ENCODE results near the gene ZNF467. TPM values are rescaled to one million over a fixed set of nuclear protein-coding genes. Genes with fewer than 3 reads are reported as not detected.
A peak's percentile ranks its signal among the peaks of the same experiment; 100 is the strongest.

ZNF467 gene
- total RNA-seq, 1 experiment from 2014 or later, result not detected

DNA sequence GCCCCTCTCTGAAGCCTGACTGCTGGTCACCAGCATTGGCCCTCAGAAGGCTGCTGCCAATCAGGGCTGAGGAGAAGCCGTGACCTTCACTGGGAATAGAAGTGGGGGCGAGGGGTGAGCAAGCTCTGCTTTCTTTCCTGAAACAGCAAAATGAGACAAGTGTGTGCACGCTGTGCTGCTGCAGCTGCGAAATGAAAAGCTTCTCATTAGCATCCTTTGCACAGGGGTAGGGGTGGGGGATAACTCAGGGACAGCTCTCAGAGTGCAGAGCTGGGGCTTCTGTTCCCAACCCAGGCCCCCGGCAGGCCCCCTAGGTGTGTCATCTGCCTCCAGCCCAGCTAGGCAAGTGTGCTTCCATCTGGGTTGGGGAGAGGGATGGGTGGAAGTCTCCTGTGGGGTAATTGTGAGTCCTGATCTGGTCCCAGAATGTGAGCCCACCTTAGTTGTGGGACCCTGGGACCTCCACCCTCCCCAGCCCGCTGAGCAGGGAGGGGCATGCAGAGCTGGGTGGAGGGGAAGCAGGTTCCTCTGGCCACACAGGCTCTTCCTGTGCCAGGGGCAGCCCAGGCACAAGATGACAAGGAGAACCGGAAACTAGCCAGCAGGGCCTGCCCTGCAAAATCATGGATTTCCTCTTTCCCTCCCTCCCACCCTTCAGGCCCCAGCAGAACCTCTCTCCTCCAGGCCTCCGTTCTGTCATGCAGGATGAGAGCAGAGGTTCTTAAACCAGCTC, 22.2 kb downstream of the ZNF467 start:
- no peak for DNase-seq (ENCODE audit: low read depth)

DNA sequence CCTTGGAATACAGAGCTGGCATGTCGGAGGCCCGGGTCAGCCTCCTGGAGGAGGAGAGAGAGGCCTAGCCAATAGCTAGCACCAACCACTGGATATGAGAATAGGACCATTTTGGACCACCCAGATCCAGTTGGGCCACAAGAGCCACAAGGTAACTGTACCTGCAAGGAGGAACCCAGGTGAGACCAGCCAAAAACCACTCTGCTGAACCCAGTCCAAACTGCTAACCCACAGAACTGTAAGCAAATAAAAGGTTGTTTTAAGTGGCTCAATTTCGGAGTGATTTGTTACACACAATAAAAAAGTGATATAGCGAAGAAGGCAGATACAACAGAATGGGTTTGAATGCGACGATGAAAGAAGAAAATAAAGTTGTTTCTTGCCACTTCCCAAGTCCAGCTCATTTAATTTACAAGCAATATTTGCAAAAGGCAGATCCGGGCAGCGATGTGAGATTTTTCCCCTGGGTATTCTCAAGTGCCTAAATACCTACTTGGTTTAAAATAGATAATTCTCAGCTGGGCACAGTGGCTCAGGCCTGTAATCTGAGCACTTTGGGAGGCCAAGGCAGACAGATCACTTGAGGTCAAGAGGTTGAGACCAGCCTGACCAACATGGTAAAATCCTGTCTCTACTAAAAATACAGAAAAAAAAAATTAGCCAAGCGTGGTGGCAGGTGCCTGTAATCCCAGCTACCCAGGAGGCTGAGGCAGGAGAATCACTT, 23.1 kb downstream of the ZNF467 start:
- DNase-seq (ENCODE audit: low read depth), result no peak

DNA sequence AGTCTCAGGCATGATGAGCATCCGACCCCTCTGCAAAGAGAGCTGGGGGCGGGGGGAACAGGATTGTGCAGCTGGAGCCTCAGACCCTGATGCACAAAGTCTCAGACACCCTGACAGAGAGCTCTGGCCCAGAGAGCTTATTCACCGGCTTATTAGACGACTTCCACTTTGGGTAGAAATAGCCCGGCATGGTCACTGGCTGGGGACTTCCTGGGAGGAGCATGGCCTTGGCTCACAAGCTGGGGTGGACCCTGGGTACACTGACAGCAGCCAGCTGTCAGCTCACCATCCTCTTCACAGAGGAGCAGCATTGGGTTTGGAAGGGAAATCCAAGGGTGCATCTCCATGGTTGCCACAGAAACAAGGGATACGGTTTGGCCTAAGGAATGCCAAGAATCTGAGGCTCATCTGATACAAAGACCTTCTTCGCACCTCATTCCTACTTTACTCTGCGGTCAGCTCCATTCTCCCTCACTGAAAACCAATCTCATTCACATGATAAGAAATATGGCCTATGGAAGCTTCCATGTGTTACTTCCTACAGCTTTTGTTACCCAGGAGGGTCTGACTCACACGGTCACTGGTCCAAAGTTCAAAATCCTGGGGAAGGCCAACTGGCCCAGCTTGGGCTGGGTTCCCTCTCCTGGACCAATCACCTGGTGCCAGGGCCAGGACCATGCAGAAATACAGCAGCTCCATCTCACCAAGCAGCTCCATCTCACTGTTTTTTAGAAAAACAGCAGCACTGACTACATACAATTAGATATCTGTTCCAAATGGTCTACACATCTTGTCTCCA, 25.1 kb downstream of the ZNF467 start:
- no peak for DNase-seq (ENCODE audit: low read depth)

DNA sequence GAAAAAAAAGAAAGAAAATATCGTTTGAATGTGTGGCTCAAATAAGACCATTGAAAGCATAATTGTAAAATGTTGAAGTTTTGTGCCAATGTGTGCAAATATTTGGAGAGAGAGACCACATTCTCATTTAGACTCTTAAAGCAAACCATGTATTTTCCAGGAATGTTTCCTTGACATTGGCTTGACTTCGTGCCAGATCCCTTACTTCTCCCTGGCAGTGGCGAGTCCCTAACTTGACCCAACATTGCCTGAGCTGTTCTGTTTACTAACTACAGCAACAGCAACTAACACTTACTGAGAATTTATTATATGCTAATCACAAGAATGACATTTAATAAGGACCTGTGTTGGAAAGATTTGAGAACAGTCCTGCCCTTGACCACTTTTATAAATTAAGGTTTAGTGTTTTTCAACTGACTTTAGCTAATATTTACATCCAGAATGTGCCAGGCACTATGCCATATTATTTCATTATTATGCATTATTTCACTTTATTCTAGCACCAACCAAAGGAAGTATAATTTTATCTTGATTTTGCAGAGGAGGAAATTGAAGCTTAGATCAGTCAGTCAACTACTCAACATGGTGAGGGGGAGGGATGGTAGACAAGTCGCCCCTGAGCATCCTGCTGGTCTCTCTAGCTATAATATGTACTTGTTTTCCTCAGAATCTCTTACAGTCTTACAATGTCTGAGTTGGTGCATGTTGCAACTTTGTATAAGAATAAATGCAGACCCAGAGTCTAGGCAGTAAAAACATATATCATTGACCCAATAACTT, 29.7 kb downstream of the ZNF467 start:
- DNase-seq (ENCODE audit: low read depth), result no peak

DNA sequence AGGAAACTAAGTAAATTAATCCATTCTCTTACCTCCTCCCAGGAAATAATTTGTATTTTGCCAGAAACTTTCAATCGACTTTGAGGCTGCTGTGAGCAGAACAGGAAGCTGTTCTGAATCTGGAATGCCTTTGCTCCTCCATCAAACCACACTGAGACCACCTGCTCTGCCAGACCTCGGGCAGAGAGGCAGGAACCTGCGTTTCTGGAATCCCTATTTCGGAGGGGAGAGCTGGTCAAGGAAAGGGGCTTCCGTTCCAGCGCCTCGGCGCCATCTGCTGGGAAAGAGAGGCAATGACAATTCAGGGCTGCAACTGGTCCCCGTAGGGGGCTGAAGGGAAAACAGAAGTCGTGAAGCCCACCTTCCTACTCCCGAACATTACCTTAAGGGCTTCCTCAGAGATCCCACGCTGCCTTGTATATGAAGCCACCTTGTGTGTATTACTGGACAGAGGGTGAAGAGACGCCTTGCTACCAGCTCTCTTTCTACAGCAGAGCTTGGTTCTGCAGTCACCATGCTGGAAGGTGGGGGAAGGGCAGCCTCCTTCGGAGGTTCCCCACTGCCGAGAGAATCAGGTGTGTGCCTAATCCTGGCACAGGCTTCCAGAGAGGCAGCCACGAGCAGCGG, 31.2 kb downstream of the ZNF467 start:
- peak; percentile 55 for DNase-seq (ENCODE audit: low read depth)

DNA sequence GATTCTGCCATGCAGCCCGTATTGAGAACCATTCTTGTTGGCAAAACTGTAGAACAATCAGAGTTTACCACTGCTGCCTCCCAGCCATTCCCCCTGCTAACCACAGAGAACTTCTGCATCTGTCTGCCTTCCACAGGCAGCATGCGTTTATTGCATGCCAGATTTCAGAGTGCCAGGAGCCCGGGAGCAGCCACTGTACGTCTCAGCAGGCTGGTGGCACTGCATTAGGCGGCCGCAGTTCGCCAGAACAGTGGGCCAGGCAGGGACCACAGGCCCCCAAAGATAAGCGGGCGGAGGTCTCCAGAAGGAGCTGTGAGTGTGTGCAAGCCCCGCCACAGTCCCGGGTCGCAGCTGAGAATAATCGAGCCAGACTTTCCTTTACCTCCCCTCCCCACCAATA, 31.8 kb downstream of the ZNF467 start:
- peak; percentile 41 for DNase-seq (ENCODE audit: low read depth)

DNA sequence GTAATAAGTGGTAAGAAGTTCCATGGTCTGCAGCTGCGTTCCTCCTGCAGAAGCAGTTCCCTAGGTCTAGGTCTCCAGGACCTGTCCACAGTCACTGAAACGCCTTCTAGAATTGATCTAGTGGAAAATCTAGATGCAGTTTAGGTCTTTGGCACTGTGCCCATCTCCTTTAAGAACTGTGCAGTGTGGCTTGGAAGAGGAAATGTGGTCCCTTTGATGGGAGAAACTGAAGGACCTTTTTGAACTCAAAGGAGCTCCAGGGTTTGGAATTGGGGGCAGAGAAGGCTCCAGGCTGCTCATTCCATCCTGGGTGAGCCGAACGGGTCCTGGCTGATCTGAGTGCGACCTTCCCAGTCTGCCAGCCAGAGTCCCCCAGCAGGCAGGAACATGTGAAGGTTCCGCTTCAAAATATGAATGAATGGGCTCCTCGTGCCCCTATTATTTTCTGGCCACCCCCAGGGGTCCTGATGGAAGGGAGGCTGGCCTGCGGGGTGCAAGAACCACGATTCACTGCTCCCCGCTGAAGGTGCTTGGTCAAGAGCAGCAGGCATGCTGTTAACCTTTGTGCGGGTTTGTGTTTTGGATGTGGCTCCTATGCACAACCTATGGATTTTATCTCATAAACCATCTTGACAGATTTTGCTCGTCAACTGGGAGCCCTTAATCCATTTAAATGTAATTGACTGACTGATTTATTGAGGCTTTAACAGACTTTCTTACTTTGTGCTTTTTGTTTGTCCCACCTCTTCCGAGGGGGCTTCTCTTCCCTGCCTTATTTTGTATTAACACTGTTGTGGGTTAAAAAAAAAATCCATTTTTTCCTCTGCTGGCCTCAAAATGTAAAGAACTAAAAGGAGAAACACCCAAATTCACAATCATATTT, 36.7 kb downstream of the ZNF467 start:
- DNase-seq (ENCODE audit: low read depth), result no peak

DNA sequence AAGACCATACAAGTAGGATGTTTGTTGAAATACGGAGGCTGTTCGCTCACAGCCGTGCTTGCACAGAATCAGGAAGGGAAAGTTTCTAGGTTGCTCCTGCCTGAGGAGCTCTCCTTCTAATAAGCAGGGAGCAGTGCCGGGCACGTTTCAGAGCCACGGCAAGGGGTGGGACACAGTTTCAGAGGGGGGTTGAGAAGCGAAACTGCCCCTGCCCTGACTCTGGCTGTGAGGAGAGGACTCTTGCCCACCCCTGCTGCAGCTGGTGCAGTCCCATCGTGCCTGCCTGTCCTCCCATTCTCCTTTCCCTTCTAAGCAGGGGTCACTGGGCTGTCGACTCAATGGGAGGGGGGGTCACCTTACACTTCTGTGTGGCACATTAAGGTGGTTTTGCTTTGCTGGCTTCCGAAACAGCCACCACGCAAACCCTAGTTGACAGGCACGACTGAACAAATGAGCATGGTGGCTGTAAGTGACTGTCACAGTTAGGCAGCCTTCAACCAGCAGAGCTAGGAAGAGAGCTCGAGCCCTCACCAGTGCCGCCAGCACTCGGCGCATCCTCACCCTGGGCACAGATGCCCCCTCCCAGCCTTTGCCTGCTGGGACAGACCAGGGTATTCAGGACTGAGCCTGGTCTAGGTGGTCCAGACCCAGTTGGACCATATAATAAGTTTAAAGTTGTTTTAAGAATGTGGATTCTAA, 37.5 kb downstream of the ZNF467 start:
- DNase-seq (ENCODE audit: low read depth), result no peak

DNA sequence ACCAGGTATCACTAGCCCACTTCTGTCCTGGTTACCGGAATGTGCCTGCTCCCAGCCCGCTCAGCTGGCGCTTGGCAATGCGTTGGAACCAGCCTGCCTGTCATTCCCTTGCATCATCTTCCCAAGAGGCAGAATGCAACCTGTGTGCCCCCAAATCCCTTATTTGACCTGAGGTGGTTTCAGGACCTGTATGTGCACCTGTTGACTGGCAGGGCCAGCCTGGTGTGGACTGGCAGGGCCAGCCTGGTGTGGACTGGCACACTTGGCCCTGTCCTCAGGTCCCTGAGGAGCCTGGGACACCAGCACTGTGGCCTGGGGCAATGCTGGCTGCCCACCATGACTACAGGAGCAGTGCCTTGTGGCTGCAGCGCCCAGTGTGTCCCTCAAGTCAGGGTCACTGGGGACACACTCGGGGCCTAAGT, 38.2 kb downstream of the ZNF467 start:
- DNase-seq (ENCODE audit: low read depth), result no peak

DNA sequence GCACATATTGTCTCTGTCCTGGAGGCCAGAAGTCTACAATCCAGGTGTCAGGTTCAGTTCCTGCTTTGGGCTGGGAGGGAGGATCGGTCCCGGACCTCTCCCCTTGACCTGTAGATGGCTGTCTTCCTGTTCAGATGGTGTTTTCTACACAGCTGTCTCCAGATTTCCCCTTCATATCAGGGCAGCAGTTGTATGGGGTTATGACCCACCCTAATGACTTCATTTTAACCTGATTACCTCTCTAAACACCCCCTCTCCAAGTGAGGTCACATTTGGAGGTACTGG, 38.7 kb downstream of the ZNF467 start:
- DNase-seq (ENCODE audit: low read depth), result no peak

DNA sequence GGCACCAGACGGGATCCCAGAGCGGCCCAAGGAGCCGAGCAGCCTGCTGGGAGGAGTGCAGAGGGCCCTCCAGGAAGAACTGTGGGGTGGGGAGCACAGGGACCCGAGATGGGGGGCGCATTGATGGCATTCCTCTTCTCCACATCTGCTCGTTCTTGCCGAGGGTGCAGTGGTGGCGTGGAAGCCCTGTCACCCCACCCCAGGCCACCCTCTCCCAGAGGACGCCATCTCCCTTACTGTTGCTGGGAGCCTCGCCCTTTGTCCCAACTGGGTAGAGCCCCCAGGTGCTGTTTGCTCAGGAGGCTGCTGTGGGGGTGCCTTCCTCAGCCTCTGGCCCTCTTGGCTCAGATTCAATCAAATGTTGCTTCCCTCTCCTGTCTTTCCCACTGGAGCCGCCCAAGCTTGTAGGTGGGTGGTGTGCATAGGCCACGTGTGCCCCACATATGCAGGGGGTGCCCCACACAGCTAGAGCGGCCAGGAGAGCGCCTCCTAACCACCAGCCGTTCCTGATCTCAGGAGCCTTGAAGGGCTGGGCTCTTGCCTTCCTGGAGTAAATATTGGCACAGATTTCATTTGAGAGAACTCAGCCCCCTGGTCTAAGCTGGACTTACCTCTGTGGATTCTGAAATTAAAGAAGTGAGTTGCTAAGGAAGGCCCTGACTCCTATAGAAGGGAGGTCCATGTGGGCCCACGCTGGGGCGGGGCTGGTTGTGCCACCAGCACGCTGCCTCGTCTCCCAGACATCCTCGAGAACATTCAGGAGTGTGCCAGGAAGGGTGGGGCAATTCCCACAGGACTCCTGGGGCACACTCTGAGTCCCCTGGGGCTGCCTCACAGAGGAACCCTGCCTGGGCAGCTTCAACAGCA, 39.2 kb downstream of the ZNF467 start:
- no peak for DNase-seq (ENCODE audit: low read depth)

DNA sequence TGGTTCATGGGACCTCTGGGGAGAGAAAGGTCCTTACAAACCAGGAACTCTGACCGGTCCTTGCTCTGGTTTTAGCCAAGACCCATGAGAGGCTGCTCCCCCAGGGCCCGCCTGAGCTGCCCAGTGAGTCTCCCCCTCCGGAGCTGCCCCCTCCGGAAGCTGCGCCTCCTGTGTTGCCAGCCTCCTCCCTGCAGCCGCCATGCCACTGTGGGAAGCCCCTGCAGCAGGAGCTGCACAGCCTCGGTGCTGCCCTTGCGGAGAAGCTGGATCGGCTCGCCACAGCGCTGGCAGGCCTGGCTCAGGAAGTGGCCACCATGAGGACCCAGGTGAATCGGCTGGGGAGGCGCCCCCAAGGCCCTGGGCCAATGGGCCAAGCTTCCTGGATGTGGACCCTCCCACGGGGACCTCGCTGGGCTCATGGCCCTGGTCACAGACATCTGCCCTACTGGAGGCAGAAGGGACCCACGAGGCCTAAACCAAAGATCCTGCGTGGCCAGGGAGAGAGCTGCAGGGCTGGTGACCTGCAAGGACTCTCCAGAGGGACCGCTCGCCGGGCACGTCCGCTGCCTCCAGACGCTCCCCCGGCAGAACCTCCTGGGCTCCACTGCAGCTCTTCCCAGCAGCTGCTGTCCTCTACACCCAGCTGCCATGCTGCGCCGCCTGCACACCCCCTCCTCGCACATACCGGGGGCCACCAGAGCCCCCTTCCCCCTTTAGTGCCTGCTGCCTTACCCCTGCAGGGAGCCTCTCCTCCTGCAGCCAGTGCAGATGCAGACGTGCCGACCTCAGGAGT, 40.1 kb downstream of the ZNF467 start:
- no peak for DNase-seq (ENCODE audit: low read depth)

DNA sequence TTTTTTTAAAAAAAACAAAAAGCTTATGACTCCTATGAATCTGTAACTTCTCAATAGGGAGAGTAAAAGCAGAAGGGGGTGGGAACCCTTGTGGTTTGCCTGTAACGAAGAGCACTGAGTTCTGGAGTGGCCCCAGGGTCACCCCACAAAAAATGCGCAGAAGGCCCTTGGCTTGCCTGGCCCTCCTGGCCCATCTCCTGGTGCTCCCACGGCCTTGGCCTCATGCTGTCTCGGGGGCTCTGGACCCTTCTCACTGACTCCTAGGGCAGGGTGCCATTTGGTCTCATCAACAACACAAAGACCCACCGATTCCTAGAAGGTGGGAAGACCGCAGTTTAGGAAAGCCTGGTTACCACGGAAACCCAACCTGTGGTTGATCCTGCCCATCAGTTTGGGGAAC, 40.8 kb downstream of the ZNF467 start:
- no peak for DNase-seq (ENCODE audit: low read depth)

DNA sequence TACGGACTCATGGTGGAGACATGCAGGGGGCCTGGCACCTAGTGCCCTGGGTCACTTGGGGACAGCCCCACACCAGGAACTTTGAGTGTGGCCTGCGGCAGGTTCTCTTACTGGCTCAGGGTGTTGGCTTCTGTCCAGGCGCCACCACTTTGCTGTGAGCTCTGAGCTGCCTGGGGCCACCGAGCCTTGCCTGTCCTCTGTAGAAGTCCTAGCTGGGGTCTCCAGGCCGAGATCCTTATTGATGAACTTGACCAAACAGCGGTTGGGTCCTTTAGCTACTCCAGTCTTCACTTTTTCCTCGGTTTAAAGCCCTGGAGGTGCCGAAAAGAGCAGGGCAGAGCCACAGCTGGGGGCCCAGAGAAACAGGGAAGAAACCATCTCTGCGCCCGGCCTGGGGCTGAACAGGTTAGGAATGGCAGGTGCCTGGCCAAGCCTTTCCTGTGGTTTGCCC, 41.3 kb downstream of the ZNF467 start:
- no peak for DNase-seq (ENCODE audit: low read depth)

DNA sequence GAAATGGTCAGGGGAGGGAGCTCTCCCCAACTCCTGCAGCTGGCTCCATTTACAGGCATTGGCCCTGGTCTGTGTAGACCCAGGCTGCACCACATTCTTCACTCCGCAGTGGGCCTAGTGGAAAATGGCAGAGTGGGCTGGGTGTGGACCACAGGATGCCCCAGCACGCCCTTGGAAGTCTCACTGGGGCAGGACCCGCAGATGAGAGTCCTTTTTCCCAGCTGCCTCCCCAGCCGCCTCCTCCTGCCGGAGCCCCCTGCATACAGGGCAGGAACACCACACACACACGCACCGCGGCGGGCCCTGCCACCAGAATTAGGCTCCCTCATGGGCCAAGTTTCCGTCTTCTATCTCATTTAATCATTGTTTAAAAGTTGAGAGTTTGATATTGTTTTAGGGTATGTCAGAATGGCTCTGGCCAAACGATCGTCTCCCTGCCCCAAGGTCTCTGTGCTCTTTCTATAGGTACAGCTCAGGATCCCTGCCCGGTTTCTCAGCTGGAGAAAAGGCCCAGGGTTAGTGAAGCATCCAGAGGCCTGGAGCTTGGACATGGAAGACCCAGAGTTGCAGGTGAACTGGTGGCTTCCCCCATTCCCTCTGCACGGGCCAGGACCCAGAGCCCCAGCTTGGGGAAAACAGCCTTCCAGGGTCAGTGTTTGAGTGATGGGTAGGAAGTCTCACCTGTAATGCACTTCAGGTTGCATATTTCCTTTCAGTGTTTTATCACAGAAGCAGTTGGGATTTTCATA, 42.0 kb downstream of the ZNF467 start:
- no peak for DNase-seq (ENCODE audit: low read depth)

DNA sequence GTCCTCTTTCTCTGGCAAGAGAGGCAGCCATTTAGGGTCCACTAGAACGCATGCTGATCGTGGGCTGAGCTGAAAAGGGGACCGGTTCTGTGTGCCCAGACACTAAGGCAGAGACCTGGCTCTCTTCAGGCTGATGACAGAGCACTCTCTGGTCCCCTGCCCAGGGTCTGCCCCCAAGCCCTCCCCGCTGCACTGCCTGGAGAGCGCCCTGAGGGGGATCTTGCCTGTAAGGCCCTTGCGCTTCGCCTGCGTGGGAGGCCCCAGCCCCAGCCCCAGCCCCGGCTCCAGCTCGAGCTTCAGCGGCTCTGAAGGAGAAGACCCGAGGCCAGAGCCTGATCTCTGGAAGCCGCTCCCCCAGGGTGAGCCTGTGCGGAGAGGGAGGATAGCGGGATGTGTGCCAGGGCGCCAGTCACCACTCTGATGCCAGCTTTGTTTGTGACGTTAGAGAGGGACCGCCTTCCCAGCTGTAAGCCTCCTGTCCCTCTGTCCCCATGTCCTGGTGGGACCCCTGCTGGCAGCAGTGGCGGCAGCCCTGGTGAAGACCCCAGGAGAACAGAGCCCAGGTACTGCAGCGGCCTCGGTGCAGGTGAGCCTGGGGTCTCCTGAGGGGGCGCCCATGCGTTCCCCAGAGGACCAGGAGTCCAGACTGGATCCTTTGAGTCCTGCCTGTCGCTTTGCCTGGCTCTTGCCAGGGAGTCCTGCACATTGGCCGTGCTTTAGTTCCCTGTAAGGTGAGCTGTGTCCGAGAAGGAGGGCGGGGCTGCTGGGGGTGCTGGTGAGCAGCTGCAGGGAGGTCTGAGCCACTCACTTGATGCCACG, 43.2 kb downstream of the ZNF467 start:
- no peak for DNase-seq (ENCODE audit: low read depth)

Measured in LHCN-M2 (cell line).